Dermis lymphatic vessel endothelial cell (primary cell): ENCODE results near the gene GPX1. TPM values are rescaled to one million over a fixed set of nuclear protein-coding genes. Genes with fewer than 3 reads are reported as not detected.

Experiments
- total RNA-seq: library from RNA; depleted of rRNA; stranded (reverse); fragments of >200 nt; gene quantifications from 2 replicates; pipeline ENCODE4 v1.2.1, GENCODE V29; 2014

Gene GPX1
- 462 and 501 TPM in 2 replicates for total RNA-seq

GRCh38 chr3:49358217-49358883, at the start of gene GPX1:
GPX1 (minus strand) TSS chr3:49358353; CDS start chr3:49358278, 75 bp downstream.

GRCh38 chr3:49339941-49340800, 18.0 kb downstream of the GPX1 start, which contains the start of gene USP4:
USP4 (minus strand) TSS chr3:49340053; CDS start chr3:49340024, 29 bp downstream.

Other genes starting within 250 kb of the GPX1 start
- gene USP19, start 237.5 kb downstream of the GPX1 start, total RNA-seq, result 32.7 and 39.1 TPM in 2 replicates
- gene LAMB2, start 225.3 kb downstream of the GPX1 start, total RNA-seq, result 689 and 1,344 TPM in 2 replicates
- 16.1 and 16.4 TPM in 2 replicates for gene CCDC71, start 192.0 kb downstream of the GPX1 start, total RNA-seq
- gene KLHDC8B, start 186.8 kb downstream of the GPX1 start, total RNA-seq, result 47.6 and 125 TPM in 2 replicates
- gene C3orf62, start 81.1 kb downstream of the GPX1 start, total RNA-seq, result 2.4 and 2.8 TPM in 2 replicates
- gene USP4, start 18.3 kb downstream of the GPX1 start, total RNA-seq, result 21.1 and 25.3 TPM in 2 replicates
- gene RHOA, start 53.6 kb upstream of the GPX1 start, total RNA-seq, result 602 and 608 TPM in 2 replicates
- 13.1 and 25.5 TPM in 2 replicates for gene TCTA, start 54.1 kb upstream of the GPX1 start, total RNA-seq
- gene AMT, start 64.1 kb upstream of the GPX1 start, total RNA-seq, result 0.09 and 0.43 TPM in 2 replicates
- gene NICN1, start 71.0 kb upstream of the GPX1 start, total RNA-seq, result 4.9 and 6.6 TPM in 2 replicates
- gene DAG1, start 111.9 kb upstream of the GPX1 start, total RNA-seq, result 21.1 and 32.3 TPM in 2 replicates
- under 0.01 and 0.09 TPM in 2 replicates for gene BSN, start 196.1 kb upstream of the GPX1 start, total RNA-seq